Ectodermal cell (in vitro differentiated cells): ENCODE results near the gene TMEM63B.
"Not testable (repeated sequence)": the region's sequence is repeated elsewhere in the genome, so short reads cannot be mapped to it uniquely, and the experiment has no call there.

Experiments
- H3K27ac ChIP-seq: 2 replicates; pipeline ENCODE4 v1.7.0; 2013; ENCODE audit warnings: mild to moderate bottlenecking, low read depth, low read length; ENCODE audit not compliant: insufficient read depth, poor library complexity, severe bottlenecking
- H3K27me3 ChIP-seq: 2 replicates; pipeline ENCODE4 v1.7.0; 2013; ENCODE audit warnings: mild to moderate bottlenecking, low read length; ENCODE audit not compliant: insufficient read depth, control insufficient read depth, poor library complexity, severe bottlenecking
- H3K36me3 ChIP-seq: one replicate; pipeline ENCODE4 v1.7.0; 2013; ENCODE audit warnings: low read length; ENCODE audit not compliant: control insufficient read depth, insufficient read depth
- H3K4me1 ChIP-seq: one replicate; pipeline ENCODE4 v1.7.0; 2013; ENCODE audit warnings: low read length; ENCODE audit not compliant: control insufficient read depth, insufficient read depth
- H3K4me3 ChIP-seq: 2 replicates; pipeline ENCODE4 v1.7.0; 2013; ENCODE audit warnings: low read depth, low read length, control low read depth; ENCODE audit not compliant: insufficient read depth
- H3K9me3 ChIP-seq: 2 replicates; pipeline ENCODE4 v1.7.0; 2013; ENCODE audit warnings: mild to moderate bottlenecking, low read length, moderate library complexity; ENCODE audit not compliant: control insufficient read depth
- WGBS, 2 experiments: methylation state at CpG; one replicate each; pipeline ENCODE4 v1.1.7; 2013; ENCODE audit warnings: missing lambda C conversion rate in 2 of 2; 5-methylcytosine and 5-hydroxymethylcytosine counted together

TMEM63B gene

DNA sequence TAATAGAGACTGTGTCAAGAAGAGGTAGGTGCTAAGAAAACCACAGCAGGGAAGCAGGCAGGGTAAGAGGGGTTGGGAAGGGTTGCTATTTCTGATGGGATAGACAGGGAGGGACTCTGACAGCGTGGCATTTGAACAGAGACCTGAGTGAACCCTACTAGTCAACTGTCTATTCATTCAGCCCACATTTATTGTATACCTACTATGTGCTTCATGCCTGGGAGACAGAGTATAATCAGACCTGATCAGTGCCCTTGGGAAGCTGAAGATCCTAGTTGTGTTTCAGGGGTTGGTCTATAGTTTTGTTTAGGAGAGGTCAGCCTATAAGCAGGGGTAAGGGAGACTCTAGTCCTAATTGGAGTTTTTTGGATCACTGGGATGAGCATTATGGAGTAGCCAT, 16.4 kb downstream of the TMEM63B start:
- Histone ChIP-seq H3K4me3 (no peak overlapping the region), H3K4me1 (no peaks in the 10 kb centered on the region), H3K36me3 (peaks cover 13% of the 10 kb centered on the region), H3K27ac (no peak overlapping the region), H3K9me3 (no peaks in the 10 kb centered on the region), H3K27me3 (no peaks in the 10 kb centered on the region)
- WGBS, 2 experiments, result 85% methylated on average over 1 of the region's 1 CpG; no CpG with 5 or more reads in 1 of the 2 experiments

DNA sequence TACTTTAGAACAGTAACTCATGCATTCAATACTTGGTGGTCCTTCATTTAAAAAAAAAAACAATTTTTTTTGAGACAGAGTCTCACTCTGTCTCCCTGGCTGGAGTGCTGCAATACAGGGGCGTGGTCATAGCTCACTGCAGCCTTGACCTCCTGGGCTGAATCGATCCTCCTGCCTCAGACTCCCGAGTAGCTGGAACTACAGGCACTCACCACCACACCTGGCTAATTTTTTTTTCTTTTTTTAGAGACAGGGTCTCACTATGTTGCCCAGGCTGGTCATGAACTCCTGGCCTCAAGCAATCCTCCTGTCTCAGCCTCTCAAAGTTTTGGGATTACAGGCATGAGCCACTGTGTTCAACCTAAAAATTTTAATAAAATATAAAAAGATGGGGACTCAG, 17.2 kb downstream of the TMEM63B start:
- H3K27ac ChIP-seq, H3K4me3 ChIP-seq, H3K9me3 ChIP-seq, H3K27me3 ChIP-seq, H3K4me1 ChIP-seq: not testable (repeated sequence)
- 79 to 81% methylated on average over 3 of the region's 3 CpGs for WGBS, 2 experiments
- H3K36me3 ChIP-seq, result peaks cover 14% of the 10 kb centered on the region

DNA sequence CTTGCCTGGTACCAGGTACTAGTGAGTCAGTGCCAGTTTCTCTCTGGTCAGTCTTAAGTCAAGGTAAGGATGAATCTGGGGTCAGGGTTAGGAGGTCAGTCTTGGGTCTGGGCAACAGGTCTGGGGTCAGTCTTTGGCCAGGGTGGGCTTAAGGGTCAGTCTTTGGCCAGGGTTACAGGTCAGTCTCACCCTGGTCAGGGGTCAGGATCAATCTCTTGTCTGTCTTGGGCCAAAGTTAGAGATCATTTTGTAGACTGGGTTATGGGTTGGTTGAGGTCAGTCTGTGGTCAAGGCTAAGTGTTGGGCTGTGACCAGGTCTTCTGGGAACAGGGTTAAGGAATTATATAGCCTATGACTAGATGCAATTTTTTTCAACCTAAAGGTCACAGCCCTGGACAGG, 18.5 kb downstream of the TMEM63B start:
- peaks cover 14% of the 10 kb centered on the region for H3K36me3 ChIP-seq

DNA sequence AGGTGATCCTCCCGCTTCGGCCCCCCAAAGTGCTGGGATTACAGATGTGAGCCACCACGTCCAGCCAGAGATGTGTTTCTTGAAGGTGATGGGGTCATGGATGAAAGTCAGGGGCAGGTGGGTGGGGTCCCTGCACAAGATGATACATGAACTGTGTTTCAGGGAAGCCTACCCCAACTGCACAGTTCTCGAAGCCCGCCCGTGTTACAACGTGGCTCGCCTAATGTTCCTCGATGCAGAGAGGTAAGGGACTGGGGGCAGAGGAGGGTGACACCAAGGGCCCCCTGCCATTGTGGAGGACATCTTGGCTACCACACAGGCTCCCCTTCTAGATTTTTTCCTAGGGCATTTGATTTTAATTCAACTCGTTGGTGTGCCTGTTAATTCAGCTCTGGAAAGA, 19.3 kb downstream of the TMEM63B start:
- 94% methylated on average over 10 of the region's 10 CpGs for WGBS, 2 experiments

More for the DNA sequence above, 18.5 kb downstream of the TMEM63B start:
- H3K9me3 ChIP-seq, result no peaks in the 10 kb centered on the region
- no peak overlapping the region for H3K4me3 ChIP-seq
- H3K4me1 ChIP-seq, result no peaks in the 10 kb centered on the region
- H3K27ac ChIP-seq, result no peak overlapping the region
- no peaks in the 10 kb centered on the region for H3K27me3 ChIP-seq

DNA sequence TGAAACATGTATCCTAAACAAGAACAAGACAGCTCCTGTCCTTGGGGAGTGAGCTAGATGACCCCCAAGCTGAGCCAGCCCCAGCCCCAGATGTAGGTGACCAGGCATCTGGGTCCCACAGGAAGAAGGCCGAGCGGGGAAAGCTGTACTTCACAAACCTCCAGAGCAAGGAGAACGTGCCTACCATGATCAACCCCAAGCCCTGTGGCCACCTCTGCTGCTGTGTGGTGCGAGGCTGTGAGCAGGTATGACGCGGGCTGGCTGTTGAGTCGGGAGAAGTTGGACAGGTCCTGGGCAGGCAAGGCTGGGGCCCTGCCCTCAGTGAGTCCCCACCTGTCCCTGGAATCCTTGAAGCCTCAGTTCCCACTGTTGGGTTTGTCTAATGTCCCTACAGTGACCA, 19.9 kb downstream of the TMEM63B start:
- Histone ChIP-seq H3K9me3 (no peaks in the 10 kb centered on the region), H3K4me1 (no peaks in the 10 kb centered on the region), H3K36me3 (peaks cover 7% of the 10 kb centered on the region), H3K27me3 (no peaks in the 10 kb centered on the region), H3K27ac (no peak overlapping the region), H3K4me3 (no peak overlapping the region)
- 93 to 94% methylated on average over 7 of the region's 7 CpGs for WGBS, 2 experiments

More for the DNA sequence above, 19.3 kb downstream of the TMEM63B start:
- H3K36me3 ChIP-seq, result peaks cover 7% of the 10 kb centered on the region
- no peaks in the 10 kb centered on the region for H3K27me3 ChIP-seq
- no peak overlapping the region for H3K4me3 ChIP-seq
- H3K9me3 ChIP-seq, result no peaks in the 10 kb centered on the region
- no peaks in the 10 kb centered on the region for H3K4me1 ChIP-seq
- no peak overlapping the region for H3K27ac ChIP-seq

GRCh38 chr6:44148306-44148705, 21.0 kb downstream of the TMEM63B start:
- H3K4me3 ChIP-seq, result no peak overlapping the region
- H3K27ac ChIP-seq, result no peak overlapping the region
- H3K36me3 ChIP-seq, result peaks cover 7% of the 10 kb centered on the region
- H3K4me1 ChIP-seq, result no peaks in the 10 kb centered on the region
- no peaks in the 10 kb centered on the region for H3K27me3 ChIP-seq
- H3K9me3 ChIP-seq, result no peaks in the 10 kb centered on the region
- WGBS, 2 experiments, result 95 to 96% methylated on average over 9 of the region's 9 CpGs

GRCh38 chr6:44149369-44150012, 22.1 kb downstream of the TMEM63B start:
- H3K27me3 ChIP-seq, result no peaks in the 10 kb centered on the region
- H3K36me3 ChIP-seq, result peaks cover 7% of the 10 kb centered on the region
- H3K9me3 ChIP-seq, result no peaks in the 10 kb centered on the region
- H3K4me1 ChIP-seq, result no peaks in the 10 kb centered on the region
- no peak overlapping the region for H3K4me3 ChIP-seq
- no peak overlapping the region for H3K27ac ChIP-seq
- 93% methylated on average over 7 of the region's 7 CpGs for WGBS, 2 experiments

- Histone ChIP-seq H3K27me3 (no peaks in the 10 kb centered on the region), H3K4me1 (no peaks in the 10 kb centered on the region), H3K4me3 (no peak overlapping the region), H3K9me3 (no peaks in the 10 kb centered on the region), H3K36me3 (peaks cover 7% of the 10 kb centered on the region), H3K27ac (no peak overlapping the region)
- 96 to 97% methylated on average over 3 of the region's 3 CpGs for WGBS, 2 experiments
These were observed 23.1 kb downstream of the TMEM63B start for GRCh38 chr6:44150317-44150917.

- Histone ChIP-seq H3K4me3 (no peak overlapping the region), H3K27me3 (no peaks in the 10 kb centered on the region), H3K4me1 (no peaks in the 10 kb centered on the region), H3K9me3 (no peaks in the 10 kb centered on the region), H3K27ac (no peak overlapping the region), H3K36me3 (peaks cover 7% of the 10 kb centered on the region)
- 31% methylated on average over 31 of the region's 31 CpGs for WGBS, 2 experiments
These were observed 24.2 kb downstream of the TMEM63B start for GRCh38 chr6:44151348-44152108.

DNA sequence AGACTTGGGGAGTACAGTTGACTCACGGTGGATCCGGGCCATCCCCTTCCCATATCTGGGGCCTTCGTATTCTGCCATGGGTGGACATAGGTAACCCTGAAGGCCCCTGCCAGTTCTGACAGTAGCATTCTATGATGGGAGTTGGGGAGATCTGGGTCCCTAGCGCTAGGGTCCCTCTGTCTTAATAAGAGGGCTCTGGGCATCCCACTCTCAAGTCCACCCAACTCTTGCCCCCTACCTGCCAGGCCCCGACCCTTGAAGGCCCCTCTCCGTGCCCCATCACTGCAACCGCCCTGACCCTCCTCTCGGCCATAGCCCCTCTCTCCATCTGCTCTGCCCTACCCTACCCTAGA, 24.7 kb downstream of the TMEM63B start:
- no peaks in the 10 kb centered on the region for H3K9me3 ChIP-seq
- no peaks in the 10 kb centered on the region for H3K4me1 ChIP-seq
- no peak overlapping the region for H3K4me3 ChIP-seq
- WGBS, 2 experiments, result 56 to 62% methylated on average over 8 of the region's 8 CpGs
- peaks cover 7% of the 10 kb centered on the region for H3K36me3 ChIP-seq
- H3K27ac ChIP-seq, result no peak overlapping the region
- H3K27me3 ChIP-seq, result no peaks in the 10 kb centered on the region
